ENCODE measurements around the gene TTI1.

TTI1 gene

GRCh38 chr20:38057351-38057972, 24.2 kb upstream of the TTI1 start:
- FAIRE-seq = peak; percentile 84
- peak; percentile 23 for DNase-seq (ENCODE audit: insufficient read length, low spot score)
- no peak for TF ChIP-seq POLR2A (IDR thresholded peaks at IDR 0.05; ENCODE audit: low read depth, low read length)
- TF ChIP-seq POU2F2 (IDR thresholded peaks at IDR 0.05; ENCODE audit: low read depth, low read length) = peak; percentile 14; the same call in 1 of the 2 replicates

- no peak for TF ChIP-seq TAF1 (IDR thresholded peaks at IDR 0.05; ENCODE audit: low read depth, low read length)
- peak; percentile 48 for TF ChIP-seq SPI1 (IDR thresholded peaks at IDR 0.05; ENCODE audit: low read depth, low read length)
- no peak for DNase-seq (ENCODE audit: insufficient read length, low spot score)
- no peak for FAIRE-seq
These were observed 22.6 kb upstream of the TTI1 start for GRCh38 chr20:38055848-38056247.

- FAIRE-seq = no peak
- DNase-seq (ENCODE audit: insufficient read length, low spot score) = no peak
- no peak for TF ChIP-seq POU2F2 (IDR thresholded peaks at IDR 0.05; ENCODE audit: low read depth, low read length)
- TF ChIP-seq POLR2A (IDR thresholded peaks at IDR 0.05; ENCODE audit: low read depth, low read length) = no peak
- no peak for TF ChIP-seq TAF1 (IDR thresholded peaks at IDR 0.05; ENCODE audit: low read depth, low read length)
- TF ChIP-seq SPI1 (IDR thresholded peaks at IDR 0.05; ENCODE audit: low read depth, low read length) = no peak
- no peak for TF ChIP-seq POLR2AphosphoS5 (IDR thresholded peaks at IDR 0.05; ENCODE audit: low read depth, low read length)
- no peak for TF ChIP-seq PAX5 (IDR thresholded peaks at IDR 0.05; ENCODE audit: insufficient read depth, low read length, severe bottlenecking)
These were observed 22.0 kb upstream of the TTI1 start for GRCh38 chr20:38055294-38055693.

- FAIRE-seq (no peak), DNase-seq (ENCODE audit: insufficient read length, low spot score) (no peak)
- no peak for TF ChIP-seq PAX5 (IDR thresholded peaks at IDR 0.05; ENCODE audit: insufficient read depth, low read length, severe bottlenecking)
- TF ChIP-seq POLR2AphosphoS5 (IDR thresholded peaks at IDR 0.05; ENCODE audit: low read depth, low read length) = no peak
- TF ChIP-seq SPI1 (IDR thresholded peaks at IDR 0.05; ENCODE audit: low read depth, low read length) = no peak
- no peak for TF ChIP-seq TAF1 (IDR thresholded peaks at IDR 0.05; ENCODE audit: low read depth, low read length)
- TF ChIP-seq POLR2A (IDR thresholded peaks at IDR 0.05; ENCODE audit: low read depth, low read length) = no peak
- TF ChIP-seq POU2F2 (IDR thresholded peaks at IDR 0.05; ENCODE audit: low read depth, low read length) = no peak
These were observed 21.4 kb upstream of the TTI1 start for GRCh38 chr20:38054647-38055046.

- FAIRE-seq = no peak
- TF ChIP-seq POLR2A (IDR thresholded peaks at IDR 0.05; ENCODE audit: low read depth, low read length) (no peak), PAX5 (IDR thresholded peaks at IDR 0.05; ENCODE audit: insufficient read depth, low read length, severe bottlenecking) (no peak), SPI1 (IDR thresholded peaks at IDR 0.05; ENCODE audit: low read depth, low read length) (no peak), POLR2AphosphoS5 (IDR thresholded peaks at IDR 0.05; ENCODE audit: low read depth, low read length) (no peak), POU2F2 (IDR thresholded peaks at IDR 0.05; ENCODE audit: low read depth, low read length) (no peak), TAF1 (IDR thresholded peaks at IDR 0.05; ENCODE audit: low read depth, low read length) (no peak)
- DNase-seq (ENCODE audit: insufficient read length, low spot score) = no peak
These were observed 19.6 kb upstream of the TTI1 start for GRCh38 chr20:38052870-38053269.

GRCh38 chr20:38050686-38051085, 17.4 kb upstream of the TTI1 start:
- no peak for FAIRE-seq
- TF ChIP-seq PAX5 (IDR thresholded peaks at IDR 0.05; ENCODE audit: insufficient read depth, low read length, severe bottlenecking) (no peak), POLR2AphosphoS5 (IDR thresholded peaks at IDR 0.05; ENCODE audit: low read depth, low read length) (no peak), POLR2A (IDR thresholded peaks at IDR 0.05; ENCODE audit: low read depth, low read length) (no peak), POU2F2 (IDR thresholded peaks at IDR 0.05; ENCODE audit: low read depth, low read length) (no peak), TAF1 (IDR thresholded peaks at IDR 0.05; ENCODE audit: low read depth, low read length) (no peak), SPI1 (IDR thresholded peaks at IDR 0.05; ENCODE audit: low read depth, low read length) (no peak)

GRCh38 chr20:38049800-38050199, 16.5 kb upstream of the TTI1 start:
- DNase-seq (ENCODE audit: insufficient read length, low spot score) = no peak
- FAIRE-seq = peak; percentile 47
- no peak for TF ChIP-seq SPI1 (IDR thresholded peaks at IDR 0.05; ENCODE audit: low read depth, low read length)
- no peak for TF ChIP-seq POU2F2 (IDR thresholded peaks at IDR 0.05; ENCODE audit: low read depth, low read length)
- no peak for TF ChIP-seq PAX5 (IDR thresholded peaks at IDR 0.05; ENCODE audit: insufficient read depth, low read length, severe bottlenecking)
- no peak for TF ChIP-seq POLR2AphosphoS5 (IDR thresholded peaks at IDR 0.05; ENCODE audit: low read depth, low read length)
- TF ChIP-seq TAF1 (IDR thresholded peaks at IDR 0.05; ENCODE audit: low read depth, low read length) = no peak
- no peak for TF ChIP-seq POLR2A (IDR thresholded peaks at IDR 0.05; ENCODE audit: low read depth, low read length)

More at GRCh38 chr20:38050686-38051085, 17.4 kb upstream of the TTI1 start:
- DNase-seq (ENCODE audit: insufficient read length, low spot score) = no peak

- no peak for TF ChIP-seq SPI1 (IDR thresholded peaks at IDR 0.05; ENCODE audit: low read depth, low read length)
- no peak for TF ChIP-seq POU2F2 (IDR thresholded peaks at IDR 0.05; ENCODE audit: low read depth, low read length)
- TF ChIP-seq PAX5 (IDR thresholded peaks at IDR 0.05; ENCODE audit: insufficient read depth, low read length, severe bottlenecking) = no peak
- no peak for FAIRE-seq
- DNase-seq (ENCODE audit: insufficient read length, low spot score) = no peak
These were observed 13.3 kb upstream of the TTI1 start for GRCh38 chr20:38046572-38046971.

GRCh38 chr20:38044685-38045084, 11.4 kb upstream of the TTI1 start:
- FAIRE-seq (no peak), DNase-seq (ENCODE audit: insufficient read length, low spot score) (no peak)
- TF ChIP-seq POLR2AphosphoS5 (IDR thresholded peaks at IDR 0.05; ENCODE audit: low read depth, low read length) = no peak

- DNase-seq (ENCODE audit: insufficient read length, low spot score) = no peak
These were observed 10.4 kb upstream of the TTI1 start for GRCh38 chr20:38043512-38044300.

More at GRCh38 chr20:38043512-38044300, 10.4 kb upstream of the TTI1 start:
- no peak for TF ChIP-seq SPI1 (IDR thresholded peaks at IDR 0.05; ENCODE audit: low read depth, low read length)
- no peak for TF ChIP-seq POLR2AphosphoS5 (IDR thresholded peaks at IDR 0.05; ENCODE audit: low read depth, low read length)
- TF ChIP-seq POLR2A (IDR thresholded peaks at IDR 0.05; ENCODE audit: low read depth, low read length) = no peak
- TF ChIP-seq PAX5 (IDR thresholded peaks at IDR 0.05; ENCODE audit: insufficient read depth, low read length, severe bottlenecking) = no peak
- no peak for TF ChIP-seq TAF1 (IDR thresholded peaks at IDR 0.05; ENCODE audit: low read depth, low read length)
- TF ChIP-seq POU2F2 (IDR thresholded peaks at IDR 0.05; ENCODE audit: low read depth, low read length) = no peak
- no peak for FAIRE-seq
